Common myeloid progenitor, CD34-positive (primary cell): Measurements from ENCODE around the gene TMEM126A.
"Not testable (repeated sequence)": the region's sequence is repeated elsewhere in the genome, so short reads cannot be mapped to it uniquely, and the experiment has no call there.

Experiments
- CTCF ChIA-PET: fragments of 350-600 bp; sonication (Branson Sonifier 250); formaldehyde crosslinking; loops from one replicate; lab custom pipeline; 2021; ENCODE audit warnings: antibody characterized with exemption; lab: Charles Lee
- POLR2A ChIA-PET: fragments of 350-600 bp; sonication (Branson Sonifier 250); formaldehyde crosslinking; loops from one replicate; lab custom pipeline; 2021; ENCODE audit warnings: antibody characterized with exemption; lab: Charles Lee
- DNase-seq, 3 donors: peaks; one replicate each; pipeline versions ENCODE4 v3.0.0 to v3.0.0-alpha.2; 2013
- H3K27ac ChIP-seq, 2 experiments: 1 replicate in 1 of 2; 2 replicates in 1 of 2; pipeline ENCODE4 v1.7.0; 2013; ENCODE audit warnings: inconsistent platforms in 2 of 2, low read length in 2 of 2, mild to moderate bottlenecking in 2 of 2, low read depth in 1 of 2, moderate library complexity in 1 of 2; ENCODE audit not compliant: severe bottlenecking in 2 of 2, insufficient read depth in 1 of 2, poor library complexity in 1 of 2
- H3K27me3 ChIP-seq, 5 experiments: replicated peaks in 2 of 5; 1 replicate in 3 of 5; 2 replicates in 2 of 5; pipeline versions ENCODE4 v1.6.1 to v1.7.0; 2013; ENCODE audit warnings: low read length in 4 of 5, mild to moderate bottlenecking in 2 of 5, moderate library complexity in 2 of 5, inconsistent platforms in 1 of 5; ENCODE audit not compliant: insufficient read depth in 5 of 5, control insufficient read depth in 4 of 5
- H3K36me3 ChIP-seq, 4 experiments: 1 replicate in 2 of 4; 2 replicates in 2 of 4; pipeline versions ENCODE4 v1.6.1 to v1.7.0; 2013; ENCODE audit warnings: low read length in 3 of 4, control low read depth in 1 of 4, mild to moderate bottlenecking in 1 of 4; ENCODE audit not compliant: control insufficient read depth in 4 of 4, insufficient read depth in 4 of 4
- H3K4me1 ChIP-seq, 4 experiments: 1 replicate in 3 of 4; 2 replicates in 1 of 4; pipeline versions ENCODE4 v1.6.1 to v1.7.1; 2013; ENCODE audit warnings: low read length in 3 of 4, mild to moderate bottlenecking in 3 of 4, control low read depth in 1 of 4, inconsistent platforms in 1 of 4, moderate library complexity in 1 of 4; ENCODE audit not compliant: control insufficient read depth in 4 of 4, insufficient read depth in 4 of 4; ENCODE audit errors: control extremely low read depth in 1 of 4
- H3K4me3 ChIP-seq, 7 experiments: 1 replicate in 4 of 7; 2 replicates in 3 of 7; pipeline versions ENCODE4 v1.5.1 to v1.7.0; 2013; ENCODE audit warnings: mild to moderate bottlenecking in 7 of 7, low read length in 6 of 7, moderate library complexity in 6 of 7, inconsistent platforms in 2 of 7, low read depth in 2 of 7, control low read depth in 1 of 7; ENCODE audit not compliant: insufficient read depth in 4 of 7, control insufficient read depth in 1 of 7; ENCODE audit errors: extremely low read depth in 1 of 7
- H3K9me3 ChIP-seq, 5 experiments: 1 replicate in 4 of 5; 2 replicates in 1 of 5; pipeline versions ENCODE4 v1.6.1 to v1.7.1; 2013; ENCODE audit warnings: low read length in 4 of 5, mild to moderate bottlenecking in 2 of 5, inconsistent platforms in 1 of 5, low read depth in 1 of 5, moderate library complexity in 1 of 5; ENCODE audit not compliant: control insufficient read depth in 4 of 5, insufficient read depth in 2 of 5; ENCODE audit errors: control extremely low read depth in 1 of 5
- WGBS: methylation state at CpG from one replicate; pipeline ENCODE4 v1.1.5; 2013; ENCODE audit not compliant: insufficient coverage; 5-methylcytosine and 5-hydroxymethylcytosine counted together

The TMEM126A gene

GRCh38 chr11:85654343-85654742 lies 6.6 kb downstream of the TMEM126A start:
- not testable (repeated sequence) for H3K27me3 ChIP-seq, H3K9me3 ChIP-seq, H3K27ac ChIP-seq, H3K4me3 ChIP-seq, DNase-seq
- peaks cover 0 to 15% (median 8%) of the 10 kb centered on the region in 4 experiments for H3K4me1 ChIP-seq
- no CpG with 5 or more reads among the region's 4 CpGs for WGBS
- H3K36me3 ChIP-seq, result peaks cover 13 to 62% (median 27%) of the 10 kb centered on the region in 4 experiments
- ChIA-PET CTCF (interaction anchor here (1.3 to 2.0 kb wide), 2 partner anchors 10 to 173 kb away, joined by 4 to 10 read pairs; no protein-coding TSS in a partner anchor), POLR2A (interaction anchor here (1.0 kb wide), 1 partner anchor 26 kb away, joined by 3 read pairs; the partner anchor contains the start of gene TMEM126B)

GRCh38 chr11:85656777-85657176 lies 9.0 kb downstream of the TMEM126A start:
- Histone ChIP-seq H3K27me3 (no peaks in the 10 kb centered on the region), H3K9me3 (no peaks in the 10 kb centered on the region), H3K4me3 (no peak overlapping the region), H3K27ac (no peak overlapping the region), H3K36me3 (peaks cover 11 to 60% (median 29%) of the 10 kb centered on the region in 4 experiments), H3K4me1 (peaks cover 3 to 26% (median 11%) of the 10 kb centered on the region in 4 experiments)
- ChIA-PET CTCF (interaction anchor here (1.0 kb wide), 1 partner anchor 65 kb away, joined by 3 read pairs; no protein-coding TSS in a partner anchor), POLR2A (no interaction called here)
- DNase-seq, result no peak
- no CpG with 5 or more reads among the region's 1 CpG for WGBS

GRCh38 chr11:85658180-85658579 lies 10.4 kb downstream of the TMEM126A start:
- no peak for DNase-seq

GRCh38 chr11:85661972-85662664 lies 14.4 kb downstream of the TMEM126A start:
- H3K4me3 ChIP-seq, result peak overlapping the region in 5 of 7 experiments; percentile 22 to 99 (median 92)
- no peak for DNase-seq
- peak overlapping the region in 1 of 2 experiments; percentile 19 for H3K27ac ChIP-seq
- no CpG with 5 or more reads among the region's 4 CpGs for WGBS
- peaks cover 10 to 33% (median 25%) of the 10 kb centered on the region in 4 experiments for H3K4me1 ChIP-seq
- peaks cover 3 to 37% (median 19%) of the 10 kb centered on the region in 4 experiments for H3K36me3 ChIP-seq
- no peaks in the 10 kb centered on the region for H3K9me3 ChIP-seq
- CTCF ChIA-PET, result no interaction called here
- H3K27me3 ChIP-seq, result no peaks in the 10 kb centered on the region
- POLR2A ChIA-PET, result no interaction called here

More at GRCh38 chr11:85658180-85658579, 10.4 kb downstream of the TMEM126A start:
- Histone ChIP-seq H3K9me3 (no peaks in the 10 kb centered on the region), H3K4me3 (no peak overlapping the region), H3K36me3 (peaks cover 11 to 63% (median 29%) of the 10 kb centered on the region in 4 experiments), H3K4me1 (peaks cover 6 to 34% (median 19%) of the 10 kb centered on the region in 4 experiments), H3K27ac (no peak overlapping the region), H3K27me3 (no peaks in the 10 kb centered on the region)
- no CpG with 5 or more reads among the region's 1 CpG for WGBS
- ChIA-PET CTCF (interaction anchor here (1.1 kb wide), 1 partner anchor 10 kb away, joined by 3 read pairs; no protein-coding TSS in a partner anchor), POLR2A (no interaction called here)

- WGBS, result 17% methylated on average over 7 of the region's 10 CpGs
- ChIA-PET POLR2A (no interaction called here), CTCF (interaction anchor here (1.0 to 1.7 kb wide), 6 partner anchors 9 to 36 kb away, joined by 3 to 10 read pairs (median 6); partner anchors contain the start of genes DLG2 and TMEM126A)
- Histone ChIP-seq H3K27ac (peak overlapping the region; percentile 93 to 98), H3K4me1 (peaks cover 10 to 33% (median 25%) of the 10 kb centered on the region in 4 experiments), H3K9me3 (no peaks in the 10 kb centered on the region), H3K27me3 (no peaks in the 10 kb centered on the region), H3K4me3 (peak overlapping the region in 6 of 7 experiments; percentile 88 to 99 (median 96)), H3K36me3 (peaks cover 2 to 27% (median 12%) of the 10 kb centered on the region in 4 experiments)
- peak in 2 of 3 donors; percentile 26 to 33 for DNase-seq
Observed at GRCh38 chr11:85663080-85663752, 15.4 kb downstream of the TMEM126A start.

- Histone ChIP-seq H3K4me1 (peaks cover 10 to 33% (median 25%) of the 10 kb centered on the region in 4 experiments), H3K4me3 (peak overlapping the region; percentile 85 to 99 (median 95)), H3K36me3 (peaks cover 2 to 21% (median 9%) of the 10 kb centered on the region in 4 experiments), H3K27ac (peak overlapping the region; percentile 93 to 98), H3K27me3 (no peaks in the 10 kb centered on the region), H3K9me3 (no peaks in the 10 kb centered on the region)
- CTCF ChIA-PET, result interaction anchor here (1.0 to 1.7 kb wide), 6 partner anchors 10 to 37 kb away, joined by 3 to 10 read pairs (median 6); partner anchors contain the start of genes DLG2 and TMEM126A
- WGBS, result under 1% methylated on average over 71 of the region's 73 CpGs
- DNase-seq, result peak; percentile 88 to 93 (median 92)
- POLR2A ChIA-PET, result interaction anchor here (0.5 to 0.7 kb wide), 2 partner anchors 28 to 34 kb away, joined by 3 to 5 read pairs; no protein-coding TSS in a partner anchor
Observed at GRCh38 chr11:85663753-85664614, 16.2 kb downstream of the TMEM126A start.
